ENCODE results near the gene SSH2. TPM values are rescaled to one million over a fixed set of nuclear protein-coding genes. Genes with fewer than 3 reads are reported as not detected.

The SSH2 gene
- total RNA-seq, 4 donors from 2014 or later = 140 to 241 (median 172) TPM

DNA sequence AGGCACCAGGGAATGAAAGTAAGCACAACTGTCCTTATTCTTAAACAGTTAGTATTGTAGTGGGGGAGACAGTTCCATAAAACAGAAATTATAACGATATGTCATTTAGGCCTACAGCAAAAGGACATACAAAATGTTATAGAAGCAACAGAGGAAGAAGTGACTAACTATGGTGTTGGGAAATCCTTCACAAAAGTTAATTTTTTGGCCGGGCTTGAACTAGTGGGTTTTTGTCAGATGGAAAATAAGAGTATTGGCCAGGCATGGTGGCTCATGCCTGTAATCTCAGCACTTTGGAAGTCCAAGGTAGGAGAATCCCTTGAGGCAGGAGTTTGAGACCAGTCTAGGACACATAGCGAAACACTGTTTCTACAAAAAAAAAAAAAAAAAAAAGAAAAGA lies 127.8 kb downstream of the SSH2 start:
- no peak overlapping the region for H3K27ac ChIP-seq
- DNase-seq = no peak
- H3K27me3 ChIP-seq = no peaks in the 10 kb centered on the region
- in situ Hi-C loops (cut with MboI; ENCODE audit: low sequenced_read_pairs in 4 of 4) = loop anchor here in 2 of 4 donors (10.0 to 25.0 kb wide), 2 partner anchors 213 to 440 kb away; no protein-coding TSS in a partner anchor
- no peaks in the 10 kb centered on the region for H3K36me3 ChIP-seq
- ATAC-seq = no peak
- no peaks in the 10 kb centered on the region for H3K9me3 ChIP-seq
- H3K4me3 ChIP-seq = no peak overlapping the region
- H3K4me1 ChIP-seq = no peaks in the 10 kb centered on the region
- TF ChIP-seq, protein P1, sequence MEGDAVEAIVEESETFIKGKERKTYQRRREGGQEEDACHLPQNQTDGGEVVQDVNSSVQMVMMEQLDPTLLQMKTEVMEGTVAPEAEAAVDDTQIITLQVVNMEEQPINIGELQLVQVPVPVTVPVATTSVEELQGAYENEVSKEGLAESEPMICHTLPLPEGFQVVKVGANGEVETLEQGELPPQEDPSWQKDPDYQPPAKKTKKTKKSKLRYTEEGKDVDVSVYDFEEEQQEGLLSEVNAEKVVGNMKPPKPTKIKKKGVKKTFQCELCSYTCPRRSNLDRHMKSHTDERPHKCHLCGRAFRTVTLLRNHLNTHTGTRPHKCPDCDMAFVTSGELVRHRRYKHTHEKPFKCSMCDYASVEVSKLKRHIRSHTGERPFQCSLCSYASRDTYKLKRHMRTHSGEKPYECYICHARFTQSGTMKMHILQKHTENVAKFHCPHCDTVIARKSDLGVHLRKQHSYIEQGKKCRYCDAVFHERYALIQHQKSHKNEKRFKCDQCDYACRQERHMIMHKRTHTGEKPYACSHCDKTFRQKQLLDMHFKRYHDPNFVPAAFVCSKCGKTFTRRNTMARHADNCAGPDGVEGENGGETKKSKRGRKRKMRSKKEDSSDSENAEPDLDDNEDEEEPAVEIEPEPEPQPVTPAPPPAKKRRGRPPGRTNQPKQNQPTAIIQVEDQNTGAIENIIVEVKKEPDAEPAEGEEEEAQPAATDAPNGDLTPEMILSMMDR (IDR thresholded peaks at IDR 0.05 in 4 of 5, conservative IDR thresholded peaks at IDR 0.05 in 1 of 5) = no peak
- TF ChIP-seq POLR2A (IDR thresholded peaks at IDR 0.05) = no peak
- intact Hi-C loops (cut with DNase I; ENCODE audit: low total_unique reads) = no loop called here

DNA sequence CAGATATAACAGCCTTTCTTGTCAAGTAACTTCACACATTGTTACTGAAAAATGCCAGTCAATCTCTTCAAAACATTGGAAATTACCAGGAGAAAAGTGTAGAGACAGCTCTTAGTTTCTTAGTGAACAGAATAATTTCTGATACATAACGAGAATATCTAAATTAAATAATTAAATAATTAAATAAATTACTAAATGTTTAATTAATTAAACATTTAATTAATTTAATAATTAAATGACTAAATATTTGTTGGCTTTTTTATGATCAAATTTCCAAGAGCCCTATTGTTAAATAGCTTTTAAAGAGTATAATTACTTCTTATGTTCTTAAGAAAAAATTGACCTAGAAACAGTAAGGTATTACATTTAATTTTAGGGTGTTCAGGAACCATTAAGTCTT lies 129.6 kb downstream of the SSH2 start:
- DNase-seq (no peak), ATAC-seq (no peak)
- Histone ChIP-seq H3K36me3 (no peaks in the 10 kb centered on the region), H3K27ac (no peak overlapping the region), H3K4me1 (no peaks in the 10 kb centered on the region), H3K4me3 (no peak overlapping the region), H3K9me3 (no peaks in the 10 kb centered on the region), H3K27me3 (no peaks in the 10 kb centered on the region)
- in situ Hi-C loops (cut with MboI; ENCODE audit: low sequenced_read_pairs in 4 of 4) (loop anchor here in 2 of 4 donors (10.0 to 25.0 kb wide), 2 partner anchors 214 to 438 kb away; no protein-coding TSS in a partner anchor), intact Hi-C loops (cut with DNase I; ENCODE audit: low total_unique reads) (no loop called here)
- TF ChIP-seq, protein P1 (IDR thresholded peaks at IDR 0.05 in 4 of 5, conservative IDR thresholded peaks at IDR 0.05 in 1 of 5) = no peak
- TF ChIP-seq POLR2A (IDR thresholded peaks at IDR 0.05) = no peak

DNA sequence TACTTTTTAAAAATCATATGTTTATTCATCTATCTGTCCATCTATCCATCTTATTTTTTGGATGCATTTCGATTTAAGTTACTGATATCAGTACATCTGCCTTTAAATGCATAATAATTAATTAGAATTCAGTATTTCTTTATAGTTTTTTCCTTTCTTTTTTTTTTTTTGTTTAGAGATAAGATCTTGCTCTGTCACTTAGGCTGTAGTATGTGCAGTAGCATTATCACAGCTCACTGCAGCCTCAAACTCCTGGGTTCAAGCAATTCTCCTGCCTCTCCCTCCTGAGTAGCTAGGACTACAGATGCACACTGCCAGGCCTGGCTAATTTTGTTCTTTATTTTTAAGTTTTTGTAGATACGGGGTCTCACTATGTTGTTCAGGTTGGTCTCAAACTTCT lies 133.4 kb downstream of the SSH2 start:
- Histone ChIP-seq H3K27ac (no peak overlapping the region), H3K27me3 (no peaks in the 10 kb centered on the region), H3K36me3 (no peaks in the 10 kb centered on the region), H3K4me1 (no peaks in the 10 kb centered on the region), H3K4me3 (no peak overlapping the region), H3K9me3 (no peaks in the 10 kb centered on the region)
- ATAC-seq (no peak), DNase-seq (no peak)
- in situ Hi-C loops (cut with MboI; ENCODE audit: low sequenced_read_pairs in 4 of 4) = loop anchor here in 2 of 4 donors (25.0 kb wide), 2 partner anchors 409 to 434 kb away; partner anchors contain the start of gene TAOK1 (in 1 of the 2)
- intact Hi-C loops (cut with DNase I; ENCODE audit: low total_unique reads) = no loop called here
- no peak for TF ChIP-seq POLR2A (IDR thresholded peaks at IDR 0.05)
- TF ChIP-seq, protein P1 (IDR thresholded peaks at IDR 0.05 in 4 of 5, conservative IDR thresholded peaks at IDR 0.05 in 1 of 5) = no peak

DNA sequence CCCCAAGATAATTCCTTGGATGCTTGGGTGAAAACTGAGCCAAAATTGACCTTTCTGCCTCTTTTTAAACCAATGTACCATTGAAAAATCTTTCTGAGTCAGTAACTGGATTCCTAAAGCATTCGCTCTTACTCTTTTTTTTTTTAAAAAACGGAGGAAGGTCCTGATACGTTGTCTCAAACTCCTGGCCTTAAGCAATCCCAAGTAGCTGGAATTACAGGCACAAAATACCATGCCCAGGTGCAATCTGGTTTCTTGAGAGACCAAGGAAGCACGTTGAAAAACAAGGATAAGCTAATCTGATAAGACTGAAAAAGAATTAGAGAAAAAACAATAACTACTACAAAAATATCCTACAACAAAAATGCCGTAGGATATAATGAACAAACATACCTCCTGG lies 136.5 kb downstream of the SSH2 start:
- Histone ChIP-seq H3K27me3 (no peaks in the 10 kb centered on the region), H3K4me1 (peaks cover 0 to 7% of the 10 kb centered on the region in 2 donors), H3K4me3 (no peak overlapping the region), H3K36me3 (no peaks in the 10 kb centered on the region), H3K27ac (no peak overlapping the region), H3K9me3 (no peaks in the 10 kb centered on the region)
- in situ Hi-C loops (cut with MboI; ENCODE audit: low sequenced_read_pairs in 4 of 4) = loop anchor here in 2 of 4 donors (25.0 kb wide), 2 partner anchors 406 to 431 kb away; partner anchors contain the start of gene TAOK1 (in 1 of the 2)
- DNase-seq = no peak
- intact Hi-C loops (cut with DNase I; ENCODE audit: low total_unique reads) = no loop called here
- no peak for TF ChIP-seq POLR2A (IDR thresholded peaks at IDR 0.05)
- TF ChIP-seq, protein P1 (IDR thresholded peaks at IDR 0.05 in 4 of 5, conservative IDR thresholded peaks at IDR 0.05 in 1 of 5) = no peak
- ATAC-seq = no peak
